Colonic mucosa (tissue), 4 donors: ENCODE measurements around the gene PLCB1. TPM values are rescaled to one million over a fixed set of nuclear protein-coding genes. Genes with fewer than 3 reads are reported as not detected.

Experiments
- DNase-seq: peaks from one replicate; pipeline ENCODE4 v3.0.0-alpha.2; 2020
- H3K27ac ChIP-seq: fragments of 200-600 bp; one replicate; pipeline ENCODE4 v1.8.0; 2021
- H3K27me3 ChIP-seq: fragments of 200-600 bp; one replicate; pipeline ENCODE4 v1.8.0; 2021
- H3K36me3 ChIP-seq: fragments of 200-600 bp; one replicate; pipeline ENCODE4 v1.8.0; 2021
- H3K4me1 ChIP-seq: fragments of 200-600 bp; one replicate; pipeline ENCODE4 v1.8.0; 2021; ENCODE audit warnings: mild to moderate bottlenecking
- H3K4me3 ChIP-seq: fragments of 200-600 bp; one replicate; pipeline ENCODE4 v1.8.0; 2021
- H3K9ac ChIP-seq, 2 donors: one replicate each; pipeline ENCODE4 v1.7.0; 2013; ENCODE audit warnings: control low read depth in 2 of 2, low read depth in 2 of 2, low read length in 2 of 2
- H3K9me3 ChIP-seq: fragments of 200-600 bp; one replicate; pipeline ENCODE4 v1.8.0; 2021
- CTCF ChIP-seq: fragments of 200-600 bp; IDR thresholded peaks from one replicate; pipeline ENCODE4 v1.8.0; 2022; ENCODE audit warnings: antibody characterized with exemption, mild to moderate bottlenecking
- intact Hi-C: fragments of 100-400 bp; cut with DNase I; formaldehyde crosslinking; loops from one replicate; pipeline ENCODE4 v1.14.1; 2022
- total RNA-seq, 2 donors: library from RNA; stranded (reverse); fragmentation: NEBNext Ultra II Directional in 1 of 2; extraction: Animal tissue kit (Norgen Biotek cat#: 25700) in 1 of 2; gene quantifications; one replicate each; pipeline ENCODE4 v1.2.1, GENCODE V29; 2021
- donor health status: healthy.
- donor health status: DM: no; HTN: no; CAD: no.
- donor health status: DM: no; HTN: no; CAD: no.

PLCB1 gene
- total RNA-seq, 2 donors from 2014 or later, result 8.3 to 9.6 TPM

DNA sequence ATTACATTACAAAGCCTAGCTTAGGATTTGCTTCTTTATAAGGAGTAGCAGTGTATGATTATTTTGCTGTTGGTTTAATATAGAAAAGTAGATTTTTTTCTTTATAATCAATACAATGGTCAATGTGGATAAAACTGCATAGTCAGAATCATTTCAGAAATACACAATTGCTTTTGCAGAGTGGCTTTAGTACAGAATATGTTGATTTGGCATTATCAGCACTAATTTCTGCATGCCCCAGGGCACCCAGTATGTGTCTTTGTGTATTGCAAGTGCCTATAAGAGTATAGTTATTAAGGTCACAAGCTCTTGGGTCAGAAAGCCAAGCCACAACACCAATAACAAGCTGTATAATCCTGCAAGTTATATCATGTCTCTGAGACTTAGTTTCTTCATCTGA, 258.4 kb downstream of the PLCB1 start:
- TF ChIP-seq CTCF, result no peak
- Histone ChIP-seq H3K9ac (no peak overlapping the region), H3K4me3 (no peak overlapping the region), H3K4me1 (no peaks in the 10 kb centered on the region), H3K9me3 (no peaks in the 10 kb centered on the region), H3K27me3 (no peaks in the 10 kb centered on the region), H3K27ac (no peak overlapping the region), H3K36me3 (no peaks in the 10 kb centered on the region)
- intact Hi-C loops, result loop anchor here (10.0 kb wide), 1 partner anchor 324 kb away; no protein-coding TSS in a partner anchor
- no peak for DNase-seq

GRCh38 chr20:8393381-8393780, 261.3 kb downstream of the PLCB1 start:
- DNase-seq, result no peak
- intact Hi-C loops, result loop anchor here (10.0 kb wide), 1 partner anchor 321 kb away; no protein-coding TSS in a partner anchor

DNA sequence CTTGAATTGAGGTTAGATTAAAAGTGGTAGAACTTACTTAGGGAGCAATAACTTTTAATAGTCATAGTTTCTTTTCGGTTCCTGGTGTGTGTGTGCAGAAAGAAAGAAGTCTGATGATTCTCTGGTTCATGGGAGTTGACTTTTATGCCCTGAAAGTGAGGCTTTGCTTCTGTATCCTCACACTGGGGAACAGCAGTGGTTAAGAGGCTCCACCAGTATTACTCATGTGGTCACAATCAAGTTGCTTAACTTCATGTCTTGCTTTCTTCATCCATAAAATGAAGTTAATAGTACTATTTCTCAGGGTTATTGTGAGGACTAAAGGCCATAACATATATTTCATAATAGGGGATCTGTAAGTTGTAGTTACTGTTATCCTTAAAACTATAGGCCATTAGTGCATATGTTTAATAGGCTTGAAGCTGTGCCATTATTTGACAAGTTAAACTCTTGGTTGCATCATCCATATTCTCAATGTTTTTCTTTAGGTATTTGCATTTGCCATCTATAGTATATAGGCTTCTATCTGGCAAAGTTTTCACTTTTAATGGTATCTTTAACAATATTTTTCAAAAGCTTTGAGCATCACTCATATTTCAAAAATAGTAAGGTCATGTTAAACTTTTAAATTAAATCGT, 262.4 kb downstream of the PLCB1 start:
- no peaks in the 10 kb centered on the region for H3K9me3 ChIP-seq
- no peaks in the 10 kb centered on the region for H3K36me3 ChIP-seq
- DNase-seq, result no peak
- H3K4me1 ChIP-seq, result no peaks in the 10 kb centered on the region
- H3K27ac ChIP-seq, result no peak overlapping the region
- intact Hi-C loops, result loop anchor here (10.0 kb wide), 1 partner anchor 320 kb away; no protein-coding TSS in a partner anchor
- H3K4me3 ChIP-seq, result no peak overlapping the region
- no peaks in the 10 kb centered on the region for H3K27me3 ChIP-seq
- no peak overlapping the region for H3K9ac ChIP-seq
- TF ChIP-seq CTCF, result no peak

More at GRCh38 chr20:8393381-8393780, 261.3 kb downstream of the PLCB1 start:
- Histone ChIP-seq H3K4me3 (no peak overlapping the region), H3K27me3 (no peaks in the 10 kb centered on the region), H3K9me3 (no peaks in the 10 kb centered on the region), H3K9ac (no peak overlapping the region), H3K27ac (no peak overlapping the region), H3K4me1 (no peaks in the 10 kb centered on the region), H3K36me3 (no peaks in the 10 kb centered on the region)
- no peak for TF ChIP-seq CTCF

- intact Hi-C loops, result loop anchor here (10.0 kb wide), 1 partner anchor 319 kb away; no protein-coding TSS in a partner anchor
- no peaks in the 10 kb centered on the region for H3K4me1 ChIP-seq
- no peak overlapping the region for H3K4me3 ChIP-seq
- no peaks in the 10 kb centered on the region for H3K27me3 ChIP-seq
- no peak for TF ChIP-seq CTCF
- no peaks in the 10 kb centered on the region for H3K9me3 ChIP-seq
- no peak for DNase-seq
- H3K27ac ChIP-seq, result no peak overlapping the region
- H3K36me3 ChIP-seq, result no peaks in the 10 kb centered on the region
- no peak overlapping the region for H3K9ac ChIP-seq
Measured at GRCh38 chr20:8395956-8396355, 263.9 kb downstream of the PLCB1 start.

- Histone ChIP-seq H3K9me3 (no peaks in the 10 kb centered on the region), H3K4me1 (no peaks in the 10 kb centered on the region), H3K36me3 (no peaks in the 10 kb centered on the region), H3K27me3 (no peaks in the 10 kb centered on the region), H3K4me3 (no peak overlapping the region), H3K9ac (no peak overlapping the region), H3K27ac (no peak overlapping the region)
- no peak for TF ChIP-seq CTCF
- DNase-seq, result no peak
- intact Hi-C loops, result loop anchor here (10.0 kb wide), 1 partner anchor 316 kb away; no protein-coding TSS in a partner anchor
Measured at GRCh38 chr20:8398263-8399051, 266.4 kb downstream of the PLCB1 start.
